GM19463 (cell line): ENCODE measurements around the gene PABPC3.

Experiments
- ATAC-seq: cut with Tn5 transposase; IDR thresholded peaks from one replicate; pipeline ENCODE4 v1.9.1; 2021; ENCODE audit warnings: mild to moderate bottlenecking, moderate library complexity; ENCODE audit not compliant: unreplicated experiment

PABPC3 gene

DNA sequence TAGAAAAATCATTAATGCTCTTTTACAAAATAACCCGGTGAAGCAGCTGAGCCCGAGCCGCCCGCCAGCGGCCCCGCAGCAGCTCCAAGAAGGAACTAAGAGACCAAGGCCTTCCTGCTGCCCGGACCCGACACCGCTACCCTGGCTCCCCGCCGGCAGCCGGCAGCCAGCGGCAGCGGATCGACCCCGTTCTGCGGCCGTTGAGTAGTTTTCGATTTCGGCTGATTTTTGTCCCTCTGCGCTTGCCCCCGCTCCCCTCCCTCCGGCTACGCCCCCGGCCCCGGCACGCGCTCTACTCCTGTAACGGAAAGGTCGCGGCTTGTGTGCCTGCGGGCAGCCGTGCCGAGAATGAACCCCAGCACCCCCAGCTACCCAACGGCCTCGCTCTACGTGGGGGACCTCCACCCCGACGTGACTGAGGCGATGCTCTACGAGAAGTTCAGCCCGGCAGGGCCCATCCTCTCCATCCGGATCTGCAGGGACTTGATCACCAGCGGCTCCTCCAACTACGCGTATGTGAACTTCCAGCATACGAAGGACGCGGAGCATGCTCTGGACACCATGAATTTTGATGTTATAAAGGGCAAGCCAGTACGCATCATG, at the start of gene PABPC3:
TSS of gene PABPC3 (plus strand) at position 286 of the 603 bp plus-strand sequence. CDS start at position 349, 63 bp downstream.
- no peak for ATAC-seq

DNA sequence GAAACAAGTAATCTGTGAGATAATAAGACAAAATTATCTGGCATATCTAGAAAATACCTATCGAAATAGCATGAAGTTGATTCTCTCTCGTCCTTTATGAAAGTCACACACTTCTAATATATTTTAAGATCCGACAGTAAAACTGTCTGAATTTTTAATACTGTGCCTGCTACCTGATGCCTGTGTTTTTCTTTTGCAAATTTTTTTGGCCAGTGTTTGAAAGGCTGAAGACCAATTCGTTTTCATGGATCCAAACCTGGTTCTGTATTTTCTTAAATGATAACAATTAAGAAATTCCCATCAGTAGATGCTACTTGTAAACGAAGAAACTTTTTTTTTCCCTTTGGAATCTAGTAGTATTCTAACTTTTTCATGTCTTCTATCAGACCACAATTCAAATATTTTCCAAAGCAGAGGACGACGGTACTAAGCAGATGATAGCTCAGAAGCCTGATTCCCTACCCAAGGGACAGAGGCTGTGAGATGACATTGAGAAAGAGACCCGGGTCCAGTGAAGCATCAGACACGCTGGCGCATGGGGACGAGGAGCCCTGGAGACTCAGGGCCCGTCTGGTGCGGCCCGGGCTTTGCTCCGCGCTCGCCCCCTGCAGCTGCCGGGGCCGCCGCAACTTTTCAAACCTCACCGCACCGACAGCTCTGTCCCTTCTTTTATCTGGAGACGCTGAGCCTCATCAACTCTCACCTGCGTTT, 49.5 kb upstream of the PABPC3 start:
- no peak for ATAC-seq

DNA sequence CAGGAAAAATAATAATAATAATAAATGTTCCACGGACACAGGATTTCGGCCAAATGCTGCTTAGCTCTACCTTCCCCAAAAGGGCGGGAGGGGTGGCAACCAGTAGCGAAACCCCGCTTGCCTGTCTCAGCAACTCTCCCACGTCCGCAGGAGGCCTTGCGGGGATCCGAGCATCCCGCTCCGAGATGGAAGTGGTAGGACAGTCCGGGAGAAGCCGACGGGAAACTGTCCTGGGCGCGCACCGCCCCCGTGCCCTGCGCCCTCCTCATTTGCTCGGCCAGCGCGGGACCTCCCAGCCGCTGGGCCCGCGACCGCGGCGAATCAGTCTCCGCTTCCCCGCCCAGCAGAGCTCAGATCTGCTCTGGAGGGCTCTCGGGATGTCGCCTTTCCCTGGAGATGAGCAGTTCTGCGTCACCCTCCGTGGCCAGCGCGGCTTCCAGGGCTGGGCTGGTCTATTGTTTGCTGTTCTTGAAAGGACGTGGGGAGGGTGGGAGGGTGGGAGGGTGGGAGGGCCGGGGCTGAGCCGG, 48.9 kb upstream of the PABPC3 start:
- no peak for ATAC-seq

DNA sequence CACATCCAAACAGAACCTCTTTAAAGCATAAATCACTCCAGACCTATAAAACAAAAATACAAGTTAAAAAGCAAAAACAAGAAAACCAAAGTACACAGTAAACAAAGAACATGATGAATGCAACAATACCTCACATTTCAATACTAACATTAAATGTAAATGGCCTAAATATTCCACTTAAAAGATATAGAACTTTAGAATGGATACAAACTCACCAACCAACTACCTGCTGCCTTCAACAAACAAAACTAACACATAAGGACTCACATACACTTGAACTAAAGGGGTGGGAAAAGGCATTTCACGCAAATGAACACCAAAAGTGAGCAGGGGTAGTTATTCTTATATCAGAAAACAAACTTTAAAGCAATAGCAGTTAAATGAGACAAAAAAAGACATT, 44.9 kb upstream of the PABPC3 start:
- ATAC-seq = no peak

DNA sequence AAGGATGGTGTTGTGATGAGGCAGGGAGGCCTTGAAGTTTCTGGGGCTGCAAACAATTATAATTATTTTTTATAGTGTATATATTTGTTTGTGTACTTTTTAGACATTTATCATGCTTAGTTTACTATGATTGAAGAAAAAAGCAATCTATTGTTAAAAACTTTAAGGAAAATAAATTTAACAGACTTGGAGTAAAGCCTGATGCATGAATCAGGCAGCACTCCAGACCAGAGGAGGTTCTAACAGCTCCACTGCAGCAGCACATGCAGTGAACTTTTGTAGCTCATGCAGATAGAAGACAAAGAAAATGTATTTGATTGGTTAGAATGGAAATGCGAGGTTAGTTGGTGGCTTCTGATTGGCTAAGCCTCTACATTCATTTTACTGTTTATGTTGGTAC, 36.8 kb upstream of the PABPC3 start:
- no peak for ATAC-seq

DNA sequence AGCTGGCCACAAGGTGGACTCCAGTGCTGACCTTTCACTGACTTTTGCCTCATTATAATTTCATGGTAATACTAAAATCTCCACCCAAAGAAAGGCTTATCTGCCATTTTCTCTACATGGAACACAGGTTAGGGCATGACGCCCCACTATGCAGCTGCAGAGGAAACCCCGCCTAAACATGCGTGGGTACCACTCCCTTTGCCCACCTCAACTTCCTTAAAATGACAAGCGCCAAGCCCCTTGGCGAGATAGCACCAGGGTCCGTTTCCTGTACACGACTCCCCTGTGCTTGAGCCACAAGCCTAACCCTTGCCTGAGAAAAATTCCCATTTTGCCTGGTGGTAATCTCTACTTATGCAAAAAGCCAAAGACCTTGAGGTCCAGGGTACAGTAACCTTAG, 36.0 kb upstream of the PABPC3 start:
- no peak for ATAC-seq

DNA sequence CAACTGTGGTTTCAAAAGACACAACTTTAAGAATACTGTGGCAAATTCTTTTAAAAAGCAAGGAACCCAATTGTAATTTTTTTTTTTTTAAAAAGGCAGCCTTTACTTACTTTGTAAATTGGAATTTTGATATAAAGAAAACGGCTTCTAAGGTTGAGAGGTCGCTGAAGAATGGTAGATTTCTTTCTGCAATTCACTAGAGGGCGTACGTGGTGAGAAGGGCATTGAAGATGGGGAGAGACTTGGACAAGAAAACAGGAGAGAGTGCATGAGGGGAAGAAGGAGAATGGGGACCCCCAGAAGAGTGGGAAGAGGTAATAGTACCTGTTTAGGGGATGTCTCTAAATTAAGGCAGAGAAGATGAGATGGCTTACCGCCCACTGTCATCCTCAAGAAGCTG, 33.5 kb upstream of the PABPC3 start:
- no peak for ATAC-seq

DNA sequence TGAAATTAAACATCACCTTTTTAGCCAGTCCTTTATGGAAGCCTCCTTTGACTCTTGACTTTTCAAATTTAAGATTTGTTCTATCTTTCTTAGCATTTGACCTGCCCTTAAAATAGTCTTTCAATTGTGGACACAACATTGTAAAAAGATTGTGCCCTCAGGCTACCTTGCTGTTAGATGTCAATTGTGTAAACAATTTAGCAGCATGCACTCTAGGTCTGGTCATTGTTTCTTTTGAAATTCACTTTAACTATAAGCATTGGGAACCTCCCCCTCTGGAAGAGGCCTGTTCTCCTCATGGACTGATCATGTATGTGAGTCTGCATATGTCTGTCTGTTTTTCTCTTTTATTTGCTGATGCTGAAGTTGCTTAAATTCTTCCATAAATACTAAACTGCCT, 31.5 kb upstream of the PABPC3 start:
- ATAC-seq = no peak

DNA sequence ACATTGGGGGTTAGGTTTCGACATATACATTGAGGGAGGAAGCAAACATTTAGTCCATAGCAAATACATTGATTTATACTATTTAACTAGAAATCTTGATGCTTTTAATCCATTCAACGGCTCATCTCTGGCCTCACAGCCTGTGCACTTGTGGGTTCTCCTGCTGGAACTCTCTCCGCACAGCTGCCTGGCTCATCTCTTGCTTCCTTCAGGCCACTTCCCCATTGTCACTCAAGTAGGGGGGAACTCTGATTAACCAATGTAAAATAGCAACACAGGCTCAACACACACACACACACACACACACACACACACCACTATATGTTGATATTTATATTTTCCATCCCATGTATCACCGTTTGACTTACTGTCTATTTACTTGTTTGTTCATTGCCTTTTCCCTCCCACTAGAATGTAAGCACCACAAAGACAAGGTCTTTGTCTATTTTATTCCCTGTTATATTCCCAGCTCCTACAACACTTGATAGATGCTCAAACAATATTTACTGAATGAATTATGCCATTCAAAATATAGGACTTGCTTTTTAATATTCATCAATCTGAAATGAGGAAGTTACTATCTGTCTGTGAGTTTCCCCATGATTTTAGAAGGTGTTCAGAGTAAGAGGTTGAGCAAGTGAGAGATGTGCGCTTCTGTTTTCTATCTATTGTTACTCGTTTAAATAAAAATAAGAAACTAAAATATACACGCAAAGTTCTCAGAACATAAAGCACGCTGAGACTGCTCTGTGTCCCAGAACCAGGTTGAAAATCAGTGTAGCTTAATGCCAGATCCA, 29.8 kb upstream of the PABPC3 start:
- ATAC-seq = no peak

DNA sequence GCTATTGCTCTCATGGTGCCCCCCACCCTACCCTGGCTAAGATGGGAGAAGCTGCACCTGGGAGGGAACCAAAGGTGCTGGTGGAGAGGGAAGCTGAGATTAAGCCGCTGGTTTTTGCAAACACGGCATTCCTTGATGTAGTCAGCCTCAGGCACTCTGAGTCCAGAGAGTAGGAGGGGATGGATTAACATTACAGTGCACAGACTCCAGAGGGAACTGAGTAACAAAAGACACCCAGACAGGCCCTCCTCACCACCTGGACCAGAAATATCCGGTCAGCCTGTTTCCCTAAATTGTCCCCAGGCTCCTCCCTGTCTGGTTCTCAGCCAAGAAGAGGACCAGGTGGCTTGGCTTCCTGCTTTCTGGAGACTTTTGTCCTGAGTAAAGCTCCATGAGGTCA, 28.9 kb upstream of the PABPC3 start:
- ATAC-seq = no peak

DNA sequence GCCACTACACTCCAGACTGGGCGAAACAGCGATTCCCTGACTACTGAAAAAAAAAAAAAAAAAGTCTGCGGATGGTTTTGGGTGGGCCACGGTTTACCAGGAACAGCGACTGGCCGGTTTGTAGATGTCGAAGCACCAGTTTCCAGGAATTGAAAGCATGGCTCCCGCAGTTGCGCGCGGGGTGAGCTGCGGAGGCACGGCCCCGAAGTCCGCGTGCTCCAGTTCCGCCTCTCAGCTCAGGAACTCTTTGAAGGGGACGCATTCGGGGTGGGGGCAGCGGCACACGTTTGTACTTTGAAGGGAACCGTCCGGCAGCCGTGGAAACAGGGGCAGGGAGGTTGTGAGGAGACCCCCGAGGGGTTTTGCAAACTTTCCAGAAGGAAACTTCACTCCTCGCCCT, 27.1 kb upstream of the PABPC3 start:
- no peak for ATAC-seq

DNA sequence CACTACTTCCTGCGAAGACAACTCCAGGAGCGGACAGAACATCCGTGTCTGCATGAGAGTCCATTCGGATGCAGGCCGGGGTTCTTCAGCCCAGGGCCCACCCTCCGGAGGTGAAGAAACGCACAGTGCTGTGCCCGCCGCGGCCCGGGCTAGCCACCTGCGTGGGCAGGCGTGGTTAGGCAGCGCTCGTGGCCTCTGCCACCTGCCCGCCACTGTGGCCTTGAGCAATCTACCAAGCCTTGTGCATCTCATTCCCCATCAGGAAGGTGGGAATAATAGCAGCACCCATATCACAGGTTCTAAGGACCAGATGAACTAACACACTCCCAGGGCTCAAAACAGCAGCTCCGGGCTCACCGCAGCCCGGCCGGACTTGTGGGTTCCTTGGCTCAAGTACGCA, 26.7 kb upstream of the PABPC3 start:
- no peak for ATAC-seq

DNA sequence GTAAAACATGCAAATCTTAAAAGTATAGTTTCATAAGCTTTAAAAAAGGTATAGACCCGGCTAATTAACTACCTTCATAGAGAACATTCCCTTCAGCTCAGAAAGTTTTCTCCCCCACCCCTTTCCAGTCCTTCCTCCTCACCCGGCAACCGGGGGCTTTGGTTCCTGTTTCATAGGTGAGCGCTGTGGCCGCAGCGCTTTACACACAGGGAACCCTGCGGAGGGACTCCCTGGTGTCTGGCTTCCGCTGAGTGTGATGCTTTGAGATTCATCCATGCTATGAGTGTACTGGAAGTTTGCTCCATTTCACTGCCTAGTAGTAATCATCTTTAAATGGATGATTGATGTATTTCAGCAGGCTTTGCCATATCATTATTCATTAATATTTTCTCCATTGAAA, 26.0 kb upstream of the PABPC3 start:
- ATAC-seq = no peak

DNA sequence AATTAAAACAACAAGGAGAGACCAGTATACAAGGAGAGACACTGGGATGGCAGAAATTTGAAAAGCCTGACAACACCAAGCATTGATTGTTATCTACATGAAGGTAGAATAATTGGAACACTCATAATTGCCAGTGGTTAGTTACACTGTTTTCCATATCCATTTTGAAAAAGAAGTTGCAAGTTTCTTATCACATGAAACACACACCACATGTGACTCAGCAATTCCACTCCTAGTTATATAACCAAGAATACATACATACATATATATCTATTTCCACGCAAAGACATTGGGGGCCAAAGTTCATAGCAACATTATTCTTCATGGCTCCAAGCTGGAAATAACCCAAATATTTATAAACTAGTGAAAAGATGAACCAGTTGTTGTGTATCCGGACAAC, 15.2 kb upstream of the PABPC3 start:
- no peak for ATAC-seq

DNA sequence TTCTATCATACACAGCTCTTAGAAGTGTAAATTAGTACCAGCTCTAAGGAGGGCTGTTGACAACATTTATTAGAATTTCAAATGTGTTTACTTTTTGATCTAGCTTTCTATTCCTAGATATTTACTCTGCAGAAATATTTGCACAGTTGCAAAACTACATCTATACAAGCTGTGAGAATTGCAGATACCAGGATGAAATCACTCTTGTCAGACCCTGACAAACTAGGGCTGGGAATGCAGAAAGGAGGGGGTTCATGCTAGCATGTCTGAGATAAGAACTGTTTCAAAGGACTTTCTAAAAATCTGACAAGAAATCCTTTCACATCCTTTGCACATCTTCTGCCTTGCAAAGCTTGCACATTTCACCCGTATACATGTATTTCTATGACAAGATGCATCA, 11.8 kb upstream of the PABPC3 start:
- no peak for ATAC-seq

DNA sequence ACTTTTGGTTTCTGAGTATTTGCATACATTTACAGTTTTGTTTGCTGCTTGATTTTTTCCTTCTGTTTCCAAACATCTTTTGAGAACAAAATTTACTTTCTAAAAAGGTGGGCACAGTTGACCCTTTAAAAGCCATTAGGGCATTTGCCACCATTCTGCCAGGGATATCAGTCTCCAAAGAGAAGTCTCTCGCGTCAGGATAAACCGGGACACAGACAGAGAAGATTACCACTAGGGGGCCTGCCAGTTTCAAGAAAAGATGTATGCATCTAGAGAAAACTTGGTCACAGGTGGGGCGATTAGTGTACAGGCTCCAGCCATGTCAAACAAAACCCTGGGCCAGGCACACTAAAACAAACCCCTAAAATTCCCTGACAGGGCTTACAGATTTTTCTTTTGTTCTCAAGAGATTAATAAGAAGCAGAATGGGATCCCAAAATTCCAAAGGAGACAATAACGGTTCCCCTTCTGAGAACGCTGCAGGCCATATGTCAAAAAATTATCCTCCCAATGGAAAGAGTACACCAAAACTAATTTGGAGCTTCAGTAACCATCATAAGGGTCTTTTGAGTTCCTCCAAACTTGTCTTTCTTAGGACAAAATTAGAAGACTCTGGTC, 10.7 kb upstream of the PABPC3 start:
- ATAC-seq = no peak

DNA sequence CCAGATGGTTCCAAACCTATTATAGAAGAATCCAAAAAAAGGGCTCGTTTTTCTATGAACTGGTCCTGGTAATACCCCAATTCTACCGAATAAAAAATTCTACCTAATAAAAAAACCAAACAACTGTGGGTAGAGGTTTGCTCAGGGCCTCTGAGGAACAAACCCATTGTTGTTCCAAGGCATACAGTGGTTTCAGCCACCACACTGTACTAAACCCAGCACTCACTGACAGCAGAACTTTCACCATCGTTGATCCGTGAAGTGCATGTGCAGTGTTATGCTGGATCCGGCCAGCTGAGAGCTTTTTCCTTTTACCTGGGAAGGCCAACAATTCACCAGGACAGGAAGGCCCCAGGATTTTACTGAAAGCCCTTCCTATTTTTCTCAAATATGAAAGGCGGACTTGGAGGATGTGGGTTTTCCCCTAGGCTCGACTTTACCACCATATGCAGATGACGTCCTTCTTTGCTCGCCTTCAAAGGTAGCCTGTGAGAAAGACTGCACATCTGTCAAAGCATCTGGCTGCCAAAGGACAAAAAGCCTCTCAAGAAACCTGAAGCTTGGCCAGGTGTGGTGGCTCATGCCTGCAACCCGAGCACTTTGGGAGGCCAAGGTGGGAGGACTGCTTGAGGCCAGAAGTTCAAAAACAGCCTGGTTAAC, 7.2 kb upstream of the PABPC3 start:
- no peak for ATAC-seq

DNA sequence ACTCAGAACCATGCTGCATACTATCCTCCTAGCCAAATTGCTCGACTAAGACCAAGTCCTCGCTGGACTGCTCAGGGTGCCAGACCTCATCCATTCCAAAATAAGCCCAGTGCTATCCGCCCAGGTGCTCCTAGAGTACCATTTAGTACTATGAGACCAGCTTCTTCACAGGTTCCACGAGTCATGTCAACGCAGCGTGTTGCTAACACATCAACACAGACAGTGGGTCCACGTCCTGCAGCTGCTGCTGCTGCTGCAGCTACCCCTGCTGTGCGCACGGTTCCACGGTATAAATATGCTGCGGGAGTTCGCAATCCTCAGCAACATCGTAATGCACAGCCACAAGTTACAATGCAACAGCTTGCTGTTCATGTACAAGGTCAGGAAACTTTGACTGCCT, 1.5 kb downstream of the PABPC3 start:
- no peak for ATAC-seq

DNA sequence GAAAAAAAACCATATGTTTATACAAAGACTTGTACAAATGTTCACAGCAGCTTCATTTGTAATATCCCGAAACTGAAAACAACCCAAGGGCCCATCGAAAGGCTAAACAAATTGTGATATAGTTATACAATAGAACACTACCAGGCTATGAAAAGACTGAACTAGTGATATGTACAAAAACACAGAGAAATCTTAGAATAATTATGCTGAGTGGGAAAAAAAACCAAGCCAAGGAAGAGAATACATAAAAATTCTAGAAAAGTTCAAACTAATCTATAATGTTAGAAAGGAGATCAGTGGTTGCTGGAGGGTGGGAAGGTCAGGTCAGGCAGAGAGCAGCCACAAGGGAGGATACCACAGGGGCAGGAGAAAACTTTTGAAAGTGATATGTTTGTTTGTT, 7.8 kb downstream of the PABPC3 start:
- ATAC-seq = no peak

DNA sequence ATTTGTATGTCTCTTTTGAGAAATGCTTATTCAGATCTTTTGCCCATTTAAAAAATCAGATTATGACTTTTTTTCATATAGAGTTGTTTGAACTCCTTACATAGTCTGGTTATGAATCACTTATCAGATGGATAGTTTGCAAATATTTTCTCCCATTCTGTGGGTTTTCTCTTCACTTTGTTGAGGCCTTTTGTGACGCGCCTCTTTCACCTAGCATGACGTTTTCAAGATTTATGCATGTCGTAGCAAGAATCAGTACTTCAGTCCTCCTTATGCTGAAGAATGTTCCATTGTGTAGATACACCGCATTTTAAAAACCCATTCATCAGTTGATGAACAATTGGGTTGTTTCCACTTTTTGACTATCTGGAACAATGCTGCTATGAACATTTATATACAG, 13.4 kb downstream of the PABPC3 start:
- ATAC-seq = no peak
